Nephron (organoid): ENCODE results near the gene P2RY8.

ENCODE experiments used
- H3K27ac Mint-ChIP-seq, 3 experiments: 2 replicates each; pipeline ENCODE4 v1.8.0; 2020; ENCODE audit warnings: mixed read lengths in 3 of 3, mild to moderate bottlenecking in 2 of 3, moderate library complexity in 1 of 3
- H3K27me3 Mint-ChIP-seq: 2 replicates; pipeline ENCODE4 v1.8.0; 2021; ENCODE audit warnings: low read depth, mild to moderate bottlenecking, moderate library complexity, mixed read lengths
- H3K36me3 Mint-ChIP-seq: 2 replicates; pipeline ENCODE4 v1.8.0; 2020; ENCODE audit warnings: low read depth, mixed read lengths
- H3K4me1 Mint-ChIP-seq: 2 replicates; pipeline ENCODE4 v1.8.0; 2020; ENCODE audit warnings: mixed read lengths
- H3K4me3 Mint-ChIP-seq, 3 experiments: 2 replicates each; pipeline ENCODE4 v1.8.0; 2020; ENCODE audit warnings: mild to moderate bottlenecking in 3 of 3, mixed read lengths in 3 of 3, moderate library complexity in 2 of 3
- H3K9me3 Mint-ChIP-seq: 2 replicates; pipeline ENCODE4 v1.8.0; 2020; ENCODE audit warnings: mixed read lengths
- TF ChIP-seq, protein P1 (sequence below), 3 experiments: fragments of 200-600 bp; sonication (generic); IDR thresholded peaks; one replicate each; pipeline ENCODE4 v1.5.0; 2021; ENCODE audit warnings: antibody characterized with exemption in 3 of 3; ENCODE audit not compliant: unreplicated experiment in 3 of 3

P2RY8 gene

DNA sequence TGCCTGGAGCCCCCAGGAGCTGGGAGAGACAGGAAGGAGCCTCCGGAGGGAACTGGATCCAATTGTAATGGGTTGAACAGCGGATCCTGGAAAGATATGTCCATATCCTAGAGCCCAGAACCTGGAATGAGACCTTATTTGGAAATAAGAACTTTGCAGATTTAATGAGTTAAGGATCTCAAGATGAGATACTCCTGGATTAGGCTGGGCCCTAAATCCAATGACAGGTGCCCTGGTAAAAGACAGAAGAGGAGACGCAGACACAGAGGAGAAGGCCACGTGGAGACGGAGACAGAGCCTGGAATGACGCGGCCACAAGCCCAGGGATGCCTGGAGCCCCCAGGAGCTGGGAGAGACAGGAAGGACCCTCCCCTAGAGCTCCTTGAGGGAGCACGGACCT, 34.1 kb downstream of the P2RY8 start:
- TF ChIP-seq, protein P1, sequence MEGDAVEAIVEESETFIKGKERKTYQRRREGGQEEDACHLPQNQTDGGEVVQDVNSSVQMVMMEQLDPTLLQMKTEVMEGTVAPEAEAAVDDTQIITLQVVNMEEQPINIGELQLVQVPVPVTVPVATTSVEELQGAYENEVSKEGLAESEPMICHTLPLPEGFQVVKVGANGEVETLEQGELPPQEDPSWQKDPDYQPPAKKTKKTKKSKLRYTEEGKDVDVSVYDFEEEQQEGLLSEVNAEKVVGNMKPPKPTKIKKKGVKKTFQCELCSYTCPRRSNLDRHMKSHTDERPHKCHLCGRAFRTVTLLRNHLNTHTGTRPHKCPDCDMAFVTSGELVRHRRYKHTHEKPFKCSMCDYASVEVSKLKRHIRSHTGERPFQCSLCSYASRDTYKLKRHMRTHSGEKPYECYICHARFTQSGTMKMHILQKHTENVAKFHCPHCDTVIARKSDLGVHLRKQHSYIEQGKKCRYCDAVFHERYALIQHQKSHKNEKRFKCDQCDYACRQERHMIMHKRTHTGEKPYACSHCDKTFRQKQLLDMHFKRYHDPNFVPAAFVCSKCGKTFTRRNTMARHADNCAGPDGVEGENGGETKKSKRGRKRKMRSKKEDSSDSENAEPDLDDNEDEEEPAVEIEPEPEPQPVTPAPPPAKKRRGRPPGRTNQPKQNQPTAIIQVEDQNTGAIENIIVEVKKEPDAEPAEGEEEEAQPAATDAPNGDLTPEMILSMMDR (IDR thresholded peaks at IDR 0.05; ENCODE audit: unreplicated experiment in 3 of 3) = no peak
- Mint-ChIP-seq H3K9me3 (no peaks in the 10 kb centered on the region), H3K27ac (no peak overlapping the region), H3K4me1 (no peaks in the 10 kb centered on the region), H3K27me3 (no peaks in the 10 kb centered on the region), H3K36me3 (no peaks in the 10 kb centered on the region), H3K4me3 (no peak overlapping the region)

DNA sequence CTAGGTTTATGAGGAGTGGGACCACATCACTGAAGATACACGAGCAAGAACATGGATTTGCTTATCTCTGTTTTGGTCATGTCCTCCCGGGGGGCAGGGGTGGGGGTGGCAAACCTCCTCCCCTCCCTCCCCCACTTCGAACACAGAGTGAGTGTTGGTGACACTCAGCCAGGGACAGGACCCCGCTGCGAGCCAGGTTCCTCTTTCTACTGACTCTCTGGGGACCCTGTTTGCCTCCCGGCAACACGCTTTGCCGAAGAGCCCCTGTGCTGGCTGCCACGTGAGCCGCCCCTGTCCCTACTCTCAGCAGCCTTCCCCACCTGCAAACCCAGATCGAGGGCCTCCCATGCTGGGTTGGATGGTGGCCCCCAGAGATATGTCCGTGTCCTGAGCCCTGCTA, 34.7 kb downstream of the P2RY8 start:
- TF ChIP-seq, protein P1 (IDR thresholded peaks at IDR 0.05; ENCODE audit: unreplicated experiment in 3 of 3) = no peak
- Mint-ChIP-seq H3K4me3 (no peak overlapping the region), H3K27me3 (no peaks in the 10 kb centered on the region), H3K36me3 (no peaks in the 10 kb centered on the region), H3K27ac (no peak overlapping the region), H3K4me1 (no peaks in the 10 kb centered on the region), H3K9me3 (no peaks in the 10 kb centered on the region)

DNA sequence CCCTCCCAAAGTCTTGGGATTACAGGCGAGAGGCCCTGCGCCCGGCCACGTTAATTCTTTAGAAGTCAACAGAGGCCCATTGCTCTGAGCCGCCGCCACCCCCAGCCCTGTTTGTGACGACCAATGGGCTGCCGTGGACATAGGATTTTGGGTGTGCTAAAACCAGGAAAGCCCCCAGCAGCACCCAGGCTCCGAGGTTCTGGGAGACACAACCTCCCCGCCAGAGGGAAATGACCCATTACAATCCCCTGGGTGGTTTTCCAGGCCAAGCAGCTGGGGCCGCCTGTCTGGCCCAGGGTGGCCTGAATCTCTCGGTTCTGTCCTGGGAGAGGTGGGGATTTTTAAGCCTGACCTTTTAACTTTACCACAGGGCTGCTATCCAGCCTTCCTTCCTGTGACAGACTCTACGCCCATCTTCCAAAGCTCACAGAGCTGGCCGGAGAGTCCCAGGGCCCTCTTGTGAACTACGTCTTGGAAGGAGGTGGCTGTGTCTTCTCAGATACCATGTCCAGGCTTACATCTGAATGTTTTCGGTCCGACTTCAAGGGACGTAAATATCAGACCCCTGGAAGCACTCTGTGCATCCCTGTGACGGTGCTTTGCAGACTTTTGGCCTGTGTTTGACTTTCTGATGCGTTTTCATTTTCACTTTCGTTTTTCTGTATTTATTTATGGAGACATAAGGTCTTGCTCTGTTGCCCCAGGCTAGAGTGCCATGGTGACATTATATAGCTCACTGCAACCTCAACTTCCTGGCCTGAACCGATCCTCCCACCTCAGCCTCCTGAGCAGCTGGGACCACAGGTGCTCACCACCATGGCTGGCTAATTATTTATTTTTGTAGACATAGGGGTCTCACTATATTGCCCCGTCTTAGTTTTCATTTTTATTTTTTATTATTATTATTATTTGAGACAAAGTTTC, 36.0 kb downstream of the P2RY8 start:
- TF ChIP-seq, protein P1 (IDR thresholded peaks at IDR 0.05; ENCODE audit: unreplicated experiment in 3 of 3) = no peak
- no peaks in the 10 kb centered on the region for H3K27me3 Mint-ChIP-seq
- no peak overlapping the region for H3K27ac Mint-ChIP-seq
- no peak overlapping the region for H3K4me3 Mint-ChIP-seq
- no peaks in the 10 kb centered on the region for H3K4me1 Mint-ChIP-seq
- H3K36me3 Mint-ChIP-seq = no peaks in the 10 kb centered on the region
- H3K9me3 Mint-ChIP-seq = no peaks in the 10 kb centered on the region

DNA sequence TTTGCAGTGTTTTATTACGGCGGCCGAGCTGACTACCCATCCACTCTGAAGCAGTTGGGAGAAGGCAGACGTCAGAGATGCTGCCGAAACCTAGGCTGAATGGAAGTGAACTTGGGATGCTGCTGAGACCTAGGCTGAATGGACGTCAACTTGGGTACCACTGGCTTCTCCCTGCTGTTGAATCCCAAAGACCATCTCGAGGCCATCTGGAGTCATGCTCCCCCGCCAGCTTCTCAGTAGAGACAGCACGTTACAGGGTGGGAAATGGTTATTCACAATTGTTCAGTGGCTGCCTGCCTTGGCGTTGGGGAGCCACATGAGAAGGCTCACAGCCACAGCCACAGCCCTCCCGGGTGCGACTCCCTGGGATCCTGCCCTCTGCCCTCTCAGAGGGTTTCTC, 40.9 kb downstream of the P2RY8 start:
- Mint-ChIP-seq H3K9me3 (peaks cover 3% of the 10 kb centered on the region), H3K36me3 (peaks cover 4% of the 10 kb centered on the region)

GRCh38 chrX:1493877-1494510, 43.0 kb downstream of the P2RY8 start:
- H3K27ac Mint-ChIP-seq = no peak overlapping the region
- H3K4me3 Mint-ChIP-seq = no peak overlapping the region
- peaks cover 4% of the 10 kb centered on the region for H3K36me3 Mint-ChIP-seq
- H3K9me3 Mint-ChIP-seq = peaks cover 3% of the 10 kb centered on the region
- H3K27me3 Mint-ChIP-seq = peaks cover 11% of the 10 kb centered on the region
- no peaks in the 10 kb centered on the region for H3K4me1 Mint-ChIP-seq
- TF ChIP-seq, protein P1 (IDR thresholded peaks at IDR 0.05; ENCODE audit: unreplicated experiment in 3 of 3) = no peak

More for the DNA sequence above, 40.9 kb downstream of the P2RY8 start:
- peaks cover 11% of the 10 kb centered on the region for H3K27me3 Mint-ChIP-seq
- H3K4me1 Mint-ChIP-seq = no peaks in the 10 kb centered on the region
- TF ChIP-seq, protein P1 (IDR thresholded peaks at IDR 0.05; ENCODE audit: unreplicated experiment in 3 of 3) = no peak
- no peak overlapping the region for H3K4me3 Mint-ChIP-seq
- H3K27ac Mint-ChIP-seq = no peak overlapping the region
